HL-60 (cell line): ENCODE measurements around the gene ANKRD33B.
A peak's percentile ranks its signal among the peaks of the same experiment; 100 is the strongest.
"Not testable (repeated sequence)": the region's sequence is repeated elsewhere in the genome, so short reads cannot be mapped to it uniquely, and the experiment has no call there.

Source experiments
- DNase-seq, 2 experiments: peaks; one replicate each; pipeline ENCODE4 v3.0.0-alpha.2; 2010 to 2020; ENCODE audit warnings: low read depth in 1 of 2, low spot score in 1 of 2
- H3K27ac ChIP-seq: fragments of 250-450 bp; sonication (Bioruptor Pico); replicated peaks from 2 replicates; pipeline ENCODE4 v1.5.1; 2020; ENCODE audit warnings: mild to moderate bottlenecking, moderate library complexity
- H3K27me3 ChIP-seq: fragments of 250-450 bp; sonication (Bioruptor Pico); 2 replicates; pipeline ENCODE4 v1.5.1; 2021; ENCODE audit warnings: mild to moderate bottlenecking, moderate library complexity; ENCODE audit not compliant: insufficient read depth, poor library complexity, severe bottlenecking
- H3K4me3 ChIP-seq: replicated peaks from 2 replicates; pipeline ENCODE4 v1.5.1; 2011; ENCODE audit warnings: mild to moderate bottlenecking, control low read depth, low read length; ENCODE audit not compliant: insufficient read depth
- CTCF ChIP-seq: IDR thresholded peaks from one replicate; pipeline ENCODE4 v1.5.1; 2011; ENCODE audit warnings: low read length, control low read depth, inconsistent platforms; ENCODE audit not compliant: insufficient read depth
- GABPA ChIP-seq: IDR thresholded peaks from 2 replicates; pipeline ENCODE4 v1.6.1; 2012; ENCODE audit warnings: low read depth
- POLR2AphosphoS5 ChIP-seq: IDR thresholded peaks from 2 replicates; pipeline ENCODE4 v1.6.1; 2012; ENCODE audit warnings: low read depth
- SPI1 ChIP-seq: IDR thresholded peaks from 2 replicates; pipeline ENCODE4 v1.6.1; 2012; ENCODE audit warnings: low read depth, mild to moderate bottlenecking, borderline replicate concordance
- TF ChIP-seq, protein P1 (sequence below): IDR thresholded peaks from 2 replicates; pipeline ENCODE4 v1.6.1; 2012; ENCODE audit warnings: low read depth; ENCODE audit not compliant: insufficient replicate concordance

ANKRD33B gene

GRCh38 chr5:10635867-10636350, 72.0 kb downstream of the ANKRD33B start:
- no peak for DNase-seq
- no peak overlapping the region for H3K27ac ChIP-seq
- H3K27me3 ChIP-seq = no peaks in the 10 kb centered on the region
- no peak overlapping the region for H3K4me3 ChIP-seq
- TF ChIP-seq GABPA = no peak

DNA sequence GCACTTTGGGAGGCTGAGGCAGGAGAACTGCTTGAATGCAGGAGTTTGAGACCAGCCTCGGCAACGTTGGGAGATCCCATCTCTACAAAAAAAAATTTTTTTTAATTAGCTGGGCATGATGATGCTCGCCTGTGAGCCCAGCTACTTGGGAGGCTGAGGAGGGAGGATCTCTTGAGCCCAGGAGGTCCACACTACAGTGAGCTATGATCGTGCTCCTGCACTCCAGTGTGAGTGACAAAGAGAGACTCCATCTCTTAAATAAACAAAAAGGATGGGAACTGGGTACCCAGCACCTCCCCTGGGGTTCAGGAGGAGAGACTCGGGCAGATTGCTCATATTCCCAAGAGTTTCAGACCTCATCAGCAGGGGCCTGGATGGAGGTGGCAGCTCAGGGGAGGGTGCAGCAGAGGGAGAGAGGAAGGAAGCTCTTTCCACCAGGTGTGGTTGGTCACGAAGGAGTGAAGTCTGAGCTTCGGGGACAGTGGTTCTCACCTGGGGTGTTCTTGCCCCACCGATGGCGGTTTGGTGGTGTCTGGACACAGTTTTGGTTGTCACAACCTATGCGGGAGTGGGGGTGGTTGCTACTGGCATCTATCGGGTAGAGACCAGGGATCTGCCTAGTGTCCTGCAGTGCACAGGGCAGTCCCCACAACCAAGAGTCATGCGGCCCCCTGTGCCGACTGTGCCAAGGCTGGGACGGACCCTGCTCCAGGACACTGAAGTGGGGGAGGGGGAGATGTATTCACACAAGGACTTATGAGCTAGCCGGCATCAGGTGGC, 72.7 kb downstream of the ANKRD33B start:
- no peak overlapping the region for H3K27ac ChIP-seq

DNA sequence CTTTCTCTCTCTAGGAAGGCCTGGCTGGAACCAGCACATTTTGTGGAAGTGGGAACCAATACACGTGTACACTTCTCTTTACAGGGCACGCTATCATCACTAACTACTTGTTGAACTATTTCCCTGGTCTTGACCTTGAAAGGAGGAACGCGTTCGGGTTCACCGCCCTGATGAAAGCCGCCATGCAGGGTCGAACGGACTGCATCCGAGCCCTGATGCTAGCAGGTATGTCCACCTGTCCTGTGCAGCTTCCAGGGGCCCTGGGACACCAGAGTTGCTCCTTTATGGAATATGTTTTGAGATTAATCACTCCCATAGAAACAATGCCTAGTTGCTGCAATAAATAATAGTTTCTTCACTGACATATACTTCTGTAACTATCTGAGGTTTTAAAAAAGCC, 74.1 kb downstream of the ANKRD33B start:
- no peak overlapping the region for H3K27ac ChIP-seq
- no peak overlapping the region for H3K4me3 ChIP-seq
- TF ChIP-seq, protein P1, sequence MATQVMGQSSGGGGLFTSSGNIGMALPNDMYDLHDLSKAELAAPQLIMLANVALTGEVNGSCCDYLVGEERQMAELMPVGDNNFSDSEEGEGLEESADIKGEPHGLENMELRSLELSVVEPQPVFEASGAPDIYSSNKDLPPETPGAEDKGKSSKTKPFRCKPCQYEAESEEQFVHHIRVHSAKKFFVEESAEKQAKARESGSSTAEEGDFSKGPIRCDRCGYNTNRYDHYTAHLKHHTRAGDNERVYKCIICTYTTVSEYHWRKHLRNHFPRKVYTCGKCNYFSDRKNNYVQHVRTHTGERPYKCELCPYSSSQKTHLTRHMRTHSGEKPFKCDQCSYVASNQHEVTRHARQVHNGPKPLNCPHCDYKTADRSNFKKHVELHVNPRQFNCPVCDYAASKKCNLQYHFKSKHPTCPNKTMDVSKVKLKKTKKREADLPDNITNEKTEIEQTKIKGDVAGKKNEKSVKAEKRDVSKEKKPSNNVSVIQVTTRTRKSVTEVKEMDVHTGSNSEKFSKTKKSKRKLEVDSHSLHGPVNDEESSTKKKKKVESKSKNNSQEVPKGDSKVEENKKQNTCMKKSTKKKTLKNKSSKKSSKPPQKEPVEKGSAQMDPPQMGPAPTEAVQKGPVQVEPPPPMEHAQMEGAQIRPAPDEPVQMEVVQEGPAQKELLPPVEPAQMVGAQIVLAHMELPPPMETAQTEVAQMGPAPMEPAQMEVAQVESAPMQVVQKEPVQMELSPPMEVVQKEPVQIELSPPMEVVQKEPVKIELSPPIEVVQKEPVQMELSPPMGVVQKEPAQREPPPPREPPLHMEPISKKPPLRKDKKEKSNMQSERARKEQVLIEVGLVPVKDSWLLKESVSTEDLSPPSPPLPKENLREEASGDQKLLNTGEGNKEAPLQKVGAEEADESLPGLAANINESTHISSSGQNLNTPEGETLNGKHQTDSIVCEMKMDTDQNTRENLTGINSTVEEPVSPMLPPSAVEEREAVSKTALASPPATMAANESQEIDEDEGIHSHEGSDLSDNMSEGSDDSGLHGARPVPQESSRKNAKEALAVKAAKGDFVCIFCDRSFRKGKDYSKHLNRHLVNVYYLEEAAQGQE = no peak
- TF ChIP-seq POLR2AphosphoS5 (no peak), GABPA (no peak), CTCF (no peak), SPI1 (no peak)
- DNase-seq = no peak
- H3K27me3 ChIP-seq = no peaks in the 10 kb centered on the region

More for the DNA sequence above, 72.7 kb downstream of the ANKRD33B start:
- TF ChIP-seq, protein P1 = no peak
- TF ChIP-seq POLR2AphosphoS5 = no peak
- TF ChIP-seq SPI1 = no peak
- TF ChIP-seq CTCF = no peak
- no peak for TF ChIP-seq GABPA
- Histone ChIP-seq H3K4me3 (no peak overlapping the region), H3K27me3 (no peaks in the 10 kb centered on the region)
- DNase-seq = no peak

DNA sequence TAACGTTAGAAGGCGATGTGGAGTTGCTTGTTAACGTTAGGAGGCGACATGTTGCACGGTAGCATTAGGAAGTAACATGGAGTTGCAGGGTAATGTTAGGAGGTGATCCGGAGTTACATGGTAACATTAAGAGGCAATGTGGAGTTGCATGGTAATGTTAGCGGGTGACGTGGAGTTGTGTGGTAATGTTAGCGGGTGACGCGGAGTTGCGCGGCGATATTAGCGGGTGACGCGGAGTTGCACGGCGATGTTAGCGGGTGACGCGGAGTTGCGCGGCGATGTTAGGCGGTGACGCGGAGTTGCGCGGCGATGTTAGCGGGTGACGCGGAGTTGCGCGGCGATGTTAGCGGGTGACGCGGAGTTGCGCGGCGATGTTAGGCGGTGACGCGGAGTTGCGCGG, 74.9 kb downstream of the ANKRD33B start:
- not testable (repeated sequence) for H3K4me3 ChIP-seq, H3K27me3 ChIP-seq, H3K27ac ChIP-seq, DNase-seq

- no peak for TF ChIP-seq GABPA
- TF ChIP-seq SPI1 = no peak
- TF ChIP-seq POLR2AphosphoS5 = no peak
- TF ChIP-seq, protein P1 = no peak
- TF ChIP-seq CTCF = no peak
- no peak overlapping the region for H3K4me3 ChIP-seq
- DNase-seq = peak in 1 of 2 experiments; percentile 28
- H3K27me3 ChIP-seq = no peaks in the 10 kb centered on the region
- H3K27ac ChIP-seq = no peak overlapping the region; the same call in 1 of the 2 replicates
These were observed 76.0 kb downstream of the ANKRD33B start for GRCh38 chr5:10639846-10640368.
